ENCODE data around the gene AMH.
A peak's percentile ranks its signal among the peaks of the same experiment; 100 is the strongest.

Gene AMH

GRCh38 chr19:2233601-2234280 lies 15.4 kb upstream of the AMH start:
- no peak for DNase-seq
- intact Hi-C loops (cut with DNase I) = no loop called here

DNA sequence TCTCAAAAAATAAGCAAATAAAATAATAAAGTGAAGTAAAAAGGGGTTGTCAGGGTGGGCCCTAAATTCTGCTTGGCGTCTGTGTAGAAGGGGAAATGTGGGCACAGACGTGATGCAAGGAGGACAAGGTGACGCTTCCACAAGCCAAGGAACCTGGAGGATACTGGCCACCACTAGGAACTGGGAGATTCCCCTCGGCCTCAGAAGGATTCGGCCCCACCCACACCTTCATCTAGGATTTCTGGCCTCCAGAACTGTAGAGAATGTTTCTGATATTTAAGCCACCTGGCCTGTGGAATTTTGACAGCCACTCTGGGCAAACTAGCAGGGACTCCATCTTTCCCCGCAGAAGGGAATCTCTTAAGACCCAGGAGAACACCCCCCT lies 14.1 kb upstream of the AMH start:
- intact Hi-C loops (cut with DNase I) = loop anchor here (5.0 kb wide), 1 partner anchor 78 kb away; no protein-coding TSS in a partner anchor

DNA sequence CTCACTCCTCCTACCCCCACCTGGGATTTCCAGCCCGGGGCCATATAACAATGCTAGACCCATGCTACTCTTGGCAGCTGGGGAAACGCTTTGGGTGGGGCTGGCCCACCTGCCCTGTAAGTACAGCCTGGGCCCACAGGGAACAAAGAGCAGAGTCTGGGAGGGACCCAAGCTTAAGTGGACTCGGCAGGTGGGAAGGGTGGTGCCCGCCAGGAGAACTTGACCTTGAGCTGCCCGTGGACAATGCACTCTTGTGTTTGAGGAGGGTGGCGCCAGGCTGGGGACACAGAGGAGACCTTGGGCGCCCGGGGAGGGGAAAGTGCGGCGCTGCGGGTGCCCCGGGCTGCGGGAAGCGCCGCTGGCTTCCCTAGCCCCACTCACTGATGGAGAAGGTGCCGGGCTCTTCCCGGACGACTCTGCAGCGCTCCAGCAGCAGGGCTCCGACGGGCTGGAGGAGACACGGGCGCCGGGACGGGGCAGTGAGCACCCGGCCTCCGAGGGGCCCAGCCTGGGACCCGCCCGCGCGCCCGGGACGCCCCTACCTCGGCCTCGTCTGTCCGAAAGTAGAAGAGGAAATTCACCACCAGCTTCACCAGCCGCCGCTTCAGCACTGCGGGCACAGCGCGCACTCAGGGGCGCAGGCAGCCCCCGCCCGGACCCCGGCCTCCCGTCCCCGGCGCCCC lies 13.6 kb upstream of the AMH start:
- intact Hi-C loops (cut with DNase I) = loop anchor here (1.0 to 5.0 kb wide), 3 partner anchors 38 to 81 kb away; no protein-coding TSS in a partner anchor
- DNase-seq = no peak

More for the DNA sequence above, 14.1 kb upstream of the AMH start:
- no peak for DNase-seq

GRCh38 chr19:2236064-2236313 lies 13.1 kb upstream of the AMH start:
- no peak for DNase-seq
- intact Hi-C loops (cut with DNase I) = loop anchor here (1.0 to 5.0 kb wide), 3 partner anchors 37 to 80 kb away; no protein-coding TSS in a partner anchor

DNA sequence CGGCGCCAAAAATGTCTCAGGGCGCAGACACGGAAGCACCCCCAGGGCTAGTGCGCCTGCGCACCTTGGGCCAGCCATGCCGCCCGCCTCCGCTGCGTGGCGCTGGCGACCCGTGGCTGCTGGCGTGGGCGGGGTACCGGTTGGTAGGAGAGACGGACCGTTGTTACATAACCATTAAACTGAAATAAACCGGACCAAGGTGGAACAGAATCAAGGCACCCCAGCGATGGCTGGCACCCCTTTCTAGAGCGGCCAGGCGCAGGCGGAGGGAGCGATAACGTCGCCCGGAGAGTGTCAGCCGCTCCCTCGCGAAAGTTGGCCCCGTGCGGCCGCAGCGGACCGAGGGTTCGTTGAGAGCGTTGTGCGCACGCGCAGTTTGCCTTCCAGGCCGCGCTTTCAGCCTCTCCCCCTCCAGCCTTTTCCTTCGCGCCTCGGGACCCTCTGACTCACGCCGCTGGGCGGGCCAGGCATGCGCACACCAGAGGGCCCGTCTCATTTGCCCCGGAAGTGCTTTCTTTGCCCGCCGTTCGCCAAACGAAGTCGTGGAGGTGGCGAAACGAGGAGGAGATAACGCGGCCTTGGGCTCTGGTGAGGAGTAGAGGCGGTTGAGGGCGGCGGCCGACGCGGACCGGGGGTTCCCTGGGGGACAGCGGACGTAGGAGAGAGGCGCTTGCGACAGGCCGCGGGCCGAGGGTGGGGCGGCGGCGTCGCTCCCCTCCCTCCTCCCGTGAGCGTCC lies 12.6 kb upstream of the AMH start, which contains the start of the genes PLEKHJ1 and SF3A2:
PLEKHJ1 (minus strand) TSS at position 16 of the 737 bp plus-strand sequence. CDS start 81 bp downstream, outside the sequence.
SF3A2 (plus strand) TSS at position 511 of the 737 bp plus-strand sequence. CDS start 6,595 bp downstream, outside the sequence.
- peak; percentile 92 to 99 (median 94) for DNase-seq
- intact Hi-C loops (cut with DNase I) = loop anchor here (1.0 to 5.0 kb wide), 3 partner anchors 37 to 80 kb away; no protein-coding TSS in a partner anchor

DNA sequence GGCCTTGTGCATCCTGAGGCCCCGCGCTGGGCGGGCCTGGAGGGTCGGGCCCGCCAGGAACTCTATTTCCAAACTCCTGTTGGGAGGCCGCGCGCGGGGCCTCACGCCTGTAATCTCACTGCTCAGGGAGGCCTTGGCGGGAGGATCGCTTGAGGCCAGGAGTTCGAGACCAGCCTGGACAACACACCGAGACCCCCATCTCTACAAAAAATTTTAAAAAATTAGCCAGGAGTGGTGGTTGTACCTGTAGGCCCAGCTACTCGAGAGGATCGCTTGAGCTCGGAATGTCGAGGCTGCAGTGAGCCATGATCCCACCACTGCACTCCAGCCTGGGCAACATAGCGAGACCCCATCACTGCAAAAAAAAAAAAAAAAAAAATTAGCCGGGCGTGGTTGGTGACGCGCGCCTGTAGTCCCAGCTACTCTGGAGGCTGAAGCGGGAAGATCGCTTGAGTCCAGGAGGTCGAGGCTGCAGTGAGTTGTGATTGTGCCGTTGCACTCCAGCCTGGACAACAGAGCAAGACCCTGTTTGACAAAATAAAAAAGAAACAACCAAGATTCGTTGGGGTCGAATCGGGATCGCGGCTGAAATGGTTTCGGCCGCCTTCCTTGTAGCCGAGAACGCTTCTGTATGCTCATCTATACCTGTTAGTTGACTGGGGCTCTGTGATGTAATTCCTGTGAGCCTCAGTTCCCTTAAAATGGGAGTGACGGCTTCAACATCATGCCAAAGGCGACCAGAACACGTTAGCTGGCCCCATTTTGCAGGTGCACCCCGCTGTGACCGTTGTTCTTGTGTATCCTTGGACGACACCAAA lies 11.9 kb upstream of the AMH start:
- intact Hi-C loops (cut with DNase I) = loop anchor here (5.0 kb wide), 1 partner anchor 80 kb away; no protein-coding TSS in a partner anchor
- DNase-seq = no peak

GRCh38 chr19:2237869-2238153 lies 11.3 kb upstream of the AMH start:
- no peak for DNase-seq
- intact Hi-C loops (cut with DNase I) = loop anchor here (5.0 kb wide), 1 partner anchor 81 kb away; no protein-coding TSS in a partner anchor

GRCh38 chr19:2239173-2239572 lies 9.9 kb upstream of the AMH start:
- DNase-seq = no peak
- intact Hi-C loops (cut with DNase I) = loop anchor here (5.0 kb wide), 1 partner anchor 82 kb away; no protein-coding TSS in a partner anchor

DNA sequence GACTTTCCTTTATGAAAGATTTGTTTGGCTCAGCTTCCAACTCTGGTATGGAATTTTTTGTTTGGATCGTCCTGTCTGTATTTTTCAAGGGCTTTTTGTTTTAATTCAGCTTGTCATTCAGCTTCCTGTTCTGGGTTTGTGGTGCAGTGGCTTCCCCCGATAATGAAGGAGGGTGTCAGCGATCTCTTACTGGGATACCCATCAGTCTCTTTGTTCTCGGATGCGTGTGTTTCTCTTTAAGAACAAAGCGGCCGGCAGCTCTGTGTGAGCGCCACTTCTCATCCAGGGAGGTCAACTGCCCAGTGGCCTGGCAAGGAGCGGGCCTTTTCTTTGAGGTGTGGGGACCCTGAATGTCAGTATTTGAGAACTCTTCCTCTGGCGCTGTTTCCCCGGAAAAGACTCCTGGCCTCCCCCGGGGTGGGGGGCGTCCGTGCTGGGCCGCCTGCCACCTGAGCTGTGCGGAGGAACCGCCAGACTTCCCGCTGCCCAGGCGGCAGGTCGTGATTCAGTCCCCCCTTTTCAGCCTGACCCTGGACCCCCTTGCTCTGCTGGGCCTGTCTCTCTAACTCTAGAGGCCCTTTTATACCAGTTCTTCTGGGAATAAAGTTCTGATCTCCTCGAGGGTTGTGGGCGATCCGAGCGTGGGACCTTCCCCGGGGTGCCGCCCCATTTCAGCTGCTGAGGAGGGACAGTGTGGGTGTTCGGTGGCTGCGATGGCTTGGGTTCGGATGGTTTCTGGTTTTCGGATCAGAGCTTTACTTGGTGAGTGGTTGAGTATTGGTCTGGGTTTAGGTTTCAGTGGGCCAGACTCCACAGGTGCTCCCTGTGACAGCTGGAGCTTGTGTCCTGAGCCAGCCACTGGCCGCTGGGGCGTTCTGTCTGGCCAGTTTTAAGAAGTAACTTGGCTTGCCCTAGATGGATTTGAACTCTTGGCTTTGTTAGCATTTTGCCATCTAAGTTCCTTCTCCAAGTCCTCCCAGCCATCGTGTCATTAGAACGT lies 9.1 kb upstream of the AMH start:
- intact Hi-C loops (cut with DNase I) = loop anchor here (5.0 kb wide), 1 partner anchor 83 kb away; no protein-coding TSS in a partner anchor
- no peak for DNase-seq

DNA sequence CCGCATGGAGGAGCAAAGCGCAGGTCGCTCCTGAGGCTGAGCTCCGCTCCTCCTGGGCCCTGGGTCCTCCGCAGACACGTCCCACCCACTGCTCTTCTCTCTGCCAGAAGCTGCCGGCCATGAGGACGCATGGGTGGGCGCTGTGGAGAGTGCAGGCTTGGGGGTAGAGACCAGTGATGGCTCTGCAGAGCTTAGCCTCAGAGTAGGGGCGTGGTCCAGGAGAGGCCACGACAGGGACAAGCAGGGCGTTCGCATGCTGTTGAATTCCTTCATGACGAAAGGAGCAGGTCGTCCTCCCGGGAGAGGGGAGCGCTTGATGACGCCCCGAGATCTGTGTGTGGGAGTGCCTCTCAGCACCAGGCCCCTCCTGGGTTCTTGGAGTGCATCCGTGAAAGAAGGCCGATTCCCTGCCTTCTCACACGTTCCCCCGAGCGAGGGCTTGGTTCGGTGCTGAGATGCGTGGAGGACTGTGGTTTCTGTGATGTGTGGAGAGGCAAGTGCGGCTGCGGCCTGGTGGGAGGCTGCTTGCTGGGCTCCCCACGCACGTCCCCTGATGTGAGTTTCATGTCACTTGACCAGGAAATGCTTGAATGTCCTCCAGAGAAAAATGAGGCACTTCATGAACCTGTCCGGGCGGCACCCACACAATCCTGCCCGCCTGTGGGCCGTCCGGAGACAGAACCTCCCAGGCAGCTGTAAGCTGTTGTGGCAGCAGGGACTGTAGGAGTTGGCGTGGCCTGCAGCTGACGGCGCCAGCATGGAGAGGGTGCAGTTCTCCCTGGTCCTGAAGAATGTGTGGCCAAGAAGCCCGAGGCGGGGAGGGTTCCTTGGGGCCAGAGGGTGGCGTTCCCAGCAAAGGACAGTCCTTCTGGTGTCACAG lies 8.0 kb upstream of the AMH start:
- intact Hi-C loops (cut with DNase I) = no loop called here
- DNase-seq = no peak

- no peak for DNase-seq
- intact Hi-C loops (cut with DNase I) = no loop called here
Observed at GRCh38 chr19:2242092-2242537, 7.0 kb upstream of the AMH start.

DNA sequence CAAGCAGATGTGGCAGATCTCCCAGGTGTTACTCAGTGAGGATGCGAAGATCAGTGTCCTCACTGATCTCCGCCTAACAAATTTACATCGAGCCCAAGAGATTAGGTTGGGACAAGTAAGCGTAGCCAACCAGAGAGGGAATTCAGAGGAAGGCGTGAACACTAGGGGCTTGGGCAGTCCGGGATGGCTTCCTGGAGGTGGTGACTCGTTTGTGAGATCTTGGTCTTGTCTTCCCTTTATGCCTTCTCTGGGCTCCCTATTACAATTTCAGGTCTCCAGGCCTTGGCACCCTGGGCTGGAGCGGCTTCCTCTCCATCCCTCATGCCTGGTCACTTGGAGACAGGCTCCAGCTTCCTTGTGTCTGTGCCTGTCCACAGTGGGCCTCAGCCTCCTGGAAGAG lies 6.3 kb upstream of the AMH start:
- DNase-seq = no peak
- intact Hi-C loops (cut with DNase I) = no loop called here

GRCh38 chr19:2243274-2244124 lies 5.6 kb upstream of the AMH start:
- intact Hi-C loops (cut with DNase I) = no loop called here
- no peak for DNase-seq

- DNase-seq = no peak
Observed at GRCh38 chr19:2244125-2244411, 5.1 kb upstream of the AMH start.

GRCh38 chr19:2244486-2244885 lies 4.6 kb upstream of the AMH start:
- no peak for DNase-seq
- intact Hi-C loops (cut with DNase I) = no loop called here

More at GRCh38 chr19:2244125-2244411, 5.1 kb upstream of the AMH start:
- intact Hi-C loops (cut with DNase I) = no loop called here

GRCh38 chr19:2245273-2245672 lies 3.9 kb upstream of the AMH start:
- peak in 1 of 10 donors; percentile 82 for DNase-seq
- intact Hi-C loops (cut with DNase I) = no loop called here

DNA sequence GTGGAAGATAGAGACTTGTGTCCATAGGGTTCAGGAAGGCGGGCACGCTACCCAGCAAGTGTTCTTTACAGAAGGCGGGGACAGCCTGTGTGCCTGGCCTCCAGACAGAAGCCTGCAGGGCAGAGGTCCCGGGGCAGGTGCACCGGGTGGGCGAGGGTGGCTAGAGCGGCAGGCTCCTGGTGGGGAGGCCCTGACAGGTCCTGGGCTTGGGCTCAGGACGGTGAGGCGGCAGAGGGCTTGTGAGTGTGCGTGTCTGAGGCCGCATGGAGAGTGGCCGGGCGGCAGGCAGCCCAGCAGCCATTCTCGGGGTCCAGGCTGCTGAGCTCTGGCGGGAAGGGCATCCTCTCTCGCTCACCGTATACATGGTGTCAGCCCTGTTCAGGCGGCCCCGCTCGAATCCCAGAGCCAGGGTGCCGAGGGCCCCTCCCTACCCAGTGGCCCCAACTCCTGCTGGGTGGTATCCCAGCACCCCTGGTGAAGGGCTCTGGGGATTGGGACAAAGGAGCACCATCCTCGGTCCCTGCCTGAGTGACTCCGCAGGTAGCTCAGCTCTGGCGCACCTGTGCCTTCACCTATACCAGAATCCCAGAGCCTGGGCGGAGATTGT lies 3.0 kb upstream of the AMH start:
- intact Hi-C loops (cut with DNase I) = no loop called here
- peak in 1 of 10 donors; percentile 82 for DNase-seq

Measured in posterior cingulate gyrus (tissue), 11 donors.